ENCODE results near the gene FAM186B. TPM values are rescaled to one million over a fixed set of nuclear protein-coding genes. Genes with fewer than 3 reads are reported as not detected.

The FAM186B gene
- total RNA-seq, 1 experiment from 2014 or later = 0.46 TPM

- WGBS (ENCODE audit: extremely low coverage, insufficient read length, low lambda C conversion rate) = no CpG with 5 or more reads among the region's 7 CpGs
- no peak for TF ChIP-seq CTCF (conservative IDR thresholded peaks at IDR 0.05)
Observed at GRCh38 chr12:49643135-49643534, 37.7 kb upstream of the FAM186B start.

More at GRCh38 chr12:49643135-49643534, 37.7 kb upstream of the FAM186B start:
- H2BK12ac ChIP-seq (ENCODE audit: insufficient read length, low read depth, low read length) = no peak overlapping the region
- H3K23ac ChIP-seq (ENCODE audit: insufficient read length, low read depth, low read length) = no peak overlapping the region
- peaks cover 19% of the 10 kb centered on the region in 2 experiments for H3K4me1 Mint-ChIP-seq
- H4K8ac ChIP-seq (replicated peaks; ENCODE audit: insufficient read length, low read depth, low read length) = no peak overlapping the region
- no peak overlapping the region for H3K4ac ChIP-seq (ENCODE audit: low read depth, low read length)
- no peak overlapping the region for H2BK15ac ChIP-seq (ENCODE audit: low read depth, low read length)
- no peak overlapping the region for H2BK20ac ChIP-seq (ENCODE audit: low read depth, low read length, poor library complexity, severe bottlenecking)
- DNase-seq = no peak
- H2BK5ac ChIP-seq (ENCODE audit: insufficient read length, low read length) = no peak overlapping the region
- no peak overlapping the region for H3K14ac ChIP-seq (ENCODE audit: insufficient read depth, low read length)
- no peak overlapping the region for H2BK120ac ChIP-seq (ENCODE audit: low read depth, low read length, poor library complexity, severe bottlenecking)
- H3K56ac ChIP-seq (ENCODE audit: insufficient read length, low read depth, low read length) = no peak overlapping the region
- no peak overlapping the region for H3K18ac ChIP-seq (ENCODE audit: insufficient read length, low read depth, low read length)
- no peaks in the 10 kb centered on the region for H3K79me1 ChIP-seq (ENCODE audit: insufficient read depth, low read depth, low read length, poor library complexity, severe bottlenecking)
- no peak overlapping the region for H4K5ac ChIP-seq (ENCODE audit: insufficient read length, low read depth, low read length)
- H3K36me3 Mint-ChIP-seq (ENCODE audit: insufficient read depth in 1 of 3, low read depth in 3 of 3) = peaks cover 20 to 62% (median 59%) of the 10 kb centered on the region in 3 experiments
- H3K4me2 ChIP-seq (ENCODE audit: insufficient read depth, insufficient read length, low read length) = no peak overlapping the region
- H3K23me2 ChIP-seq (ENCODE audit: insufficient read length, low read depth, low read length, poor library complexity, severe bottlenecking) = no peaks in the 10 kb centered on the region
- H4K91ac ChIP-seq (ENCODE audit: insufficient read length, low read depth, low read length) = no peak overlapping the region
- H2AFZ ChIP-seq (ENCODE audit: low read length) = no peak overlapping the region
- no peaks in the 10 kb centered on the region for H3K27me3 ChIP-seq (ENCODE audit: insufficient read depth, low read length)
- H3T11ph ChIP-seq (ENCODE audit: low read length) = no peak overlapping the region
- no peaks in the 10 kb centered on the region for H3K79me2 ChIP-seq (ENCODE audit: insufficient read depth, low read length)
- H3K27ac ChIP-seq (ENCODE audit: insufficient read length, low read depth, low read length) = no peak overlapping the region
- H2AK5ac ChIP-seq (ENCODE audit: insufficient read length, low read length) = no peak overlapping the region
- no peak overlapping the region for H3K4me3 Mint-ChIP-seq
- H3K4me1 ChIP-seq (ENCODE audit: insufficient read depth, low read length) = no peaks in the 10 kb centered on the region
- no peaks in the 10 kb centered on the region for H3K27me3 Mint-ChIP-seq (ENCODE audit: low read depth)
- no peaks in the 10 kb centered on the region for H3K9me3 ChIP-seq (ENCODE audit: control insufficient read depth, low read depth, low read length)
- no peaks in the 10 kb centered on the region for H3K9me3 Mint-ChIP-seq
- no peak overlapping the region for H3K27ac Mint-ChIP-seq
- no peak overlapping the region for H3K9ac ChIP-seq (ENCODE audit: extremely low read depth, insufficient read length, low read length)
- no peaks in the 10 kb centered on the region for H4K20me1 ChIP-seq (ENCODE audit: control insufficient read depth, insufficient read depth, insufficient read length)
